ENCODE data around the gene OR51L1.

Gene OR51L1

GRCh38 chr11:5004424-5005274 is 10.0 kb downstream of the OR51L1 start:
- no peak overlapping the region for H3K4me3 ChIP-seq
- H3K27me3 ChIP-seq: no peaks in the 10 kb centered on the region
- peak; percentile 29 to 36 for TF ChIP-seq CTCF (IDR thresholded peaks at IDR 0.05)
- no peak overlapping the region for H3K27ac ChIP-seq
- H3K4me1 ChIP-seq: no peaks in the 10 kb centered on the region
- intact Hi-C loops (cut with DNase I; ENCODE audit: low total_unique reads): loop anchor here (10.0 kb wide), 1 partner anchor 380 kb away; no protein-coding TSS in a partner anchor
- H3K36me3 ChIP-seq: no peaks in the 10 kb centered on the region
- no peaks in the 10 kb centered on the region for H3K9me3 ChIP-seq
- no peak for DNase-seq

- intact Hi-C loops (cut with DNase I; ENCODE audit: low total_unique reads): loop anchor here (10.0 kb wide), 1 partner anchor 383 kb away; no protein-coding TSS in a partner anchor
Measured at GRCh38 chr11:5007561-5007960, 12.9 kb downstream of the OR51L1 start.

GRCh38 chr11:5011254-5011653 is 16.6 kb downstream of the OR51L1 start:
- intact Hi-C loops (cut with DNase I; ENCODE audit: low total_unique reads): no loop called here
- H3K36me3 ChIP-seq: no peaks in the 10 kb centered on the region

More at GRCh38 chr11:5007561-5007960, 12.9 kb downstream of the OR51L1 start:
- H3K4me1 ChIP-seq: no peaks in the 10 kb centered on the region
- no peaks in the 10 kb centered on the region for H3K27me3 ChIP-seq
- H3K9me3 ChIP-seq: no peaks in the 10 kb centered on the region
- no peak for TF ChIP-seq CTCF (IDR thresholded peaks at IDR 0.05)
- no peak overlapping the region for H3K4me3 ChIP-seq
- no peak for DNase-seq
- H3K27ac ChIP-seq: no peak overlapping the region
- H3K36me3 ChIP-seq: no peaks in the 10 kb centered on the region

GRCh38 chr11:5013012-5013411 is 18.4 kb downstream of the OR51L1 start:
- no peak overlapping the region for H3K4me3 ChIP-seq
- no peak for TF ChIP-seq CTCF (IDR thresholded peaks at IDR 0.05)
- H3K36me3 ChIP-seq: no peaks in the 10 kb centered on the region
- DNase-seq: no peak
- H3K27me3 ChIP-seq: no peaks in the 10 kb centered on the region
- no peaks in the 10 kb centered on the region for H3K9me3 ChIP-seq
- H3K27ac ChIP-seq: no peak overlapping the region
- intact Hi-C loops (cut with DNase I; ENCODE audit: low total_unique reads): no loop called here
- H3K4me1 ChIP-seq: no peaks in the 10 kb centered on the region

More at GRCh38 chr11:5011254-5011653, 16.6 kb downstream of the OR51L1 start:
- TF ChIP-seq CTCF (IDR thresholded peaks at IDR 0.05): no peak
- Histone ChIP-seq H3K4me3 (no peak overlapping the region), H3K27me3 (no peaks in the 10 kb centered on the region), H3K9me3 (no peaks in the 10 kb centered on the region), H3K27ac (no peak overlapping the region), H3K4me1 (no peaks in the 10 kb centered on the region)
- no peak for DNase-seq

GRCh38 chr11:5021996-5022395 is 27.3 kb downstream of the OR51L1 start:
- Histone ChIP-seq H3K27ac (no peak overlapping the region), H3K4me1 (no peaks in the 10 kb centered on the region)
- TF ChIP-seq CTCF (IDR thresholded peaks at IDR 0.05): no peak

More at GRCh38 chr11:5021996-5022395, 27.3 kb downstream of the OR51L1 start:
- peaks cover 0 to 11% (median 0%) of the 10 kb centered on the region in 3 donors for H3K9me3 ChIP-seq
- no peaks in the 10 kb centered on the region for H3K27me3 ChIP-seq
- no peak overlapping the region for H3K4me3 ChIP-seq
- H3K36me3 ChIP-seq: no peaks in the 10 kb centered on the region
- intact Hi-C loops (cut with DNase I; ENCODE audit: low total_unique reads): no loop called here
- DNase-seq: no peak

All from tibial artery (tissue), 4 donors.